Neuronal stem cell (in vitro differentiated cells): ENCODE data around the gene FRMD1.
A peak's percentile ranks its signal among the peaks of the same experiment; 100 is the strongest.

Experiments
- DNase-seq: peaks from one replicate; pipeline ENCODE4 v3.0.0-alpha.2; 2013; ENCODE audit warnings: low spot score
- H2AFZ ChIP-seq: one replicate; pipeline ENCODE4 v1.6.1; 2013; ENCODE audit warnings: mild to moderate bottlenecking, low read length, inconsistent platforms
- H2AK5ac ChIP-seq: 2 replicates; pipeline ENCODE4 v1.6.1; 2013; ENCODE audit warnings: low read depth, mild to moderate bottlenecking, inconsistent platforms, low read length, moderate library complexity, mixed read lengths
- H2BK120ac ChIP-seq: 2 replicates; pipeline ENCODE4 v1.6.1; 2013; ENCODE audit warnings: low read depth, mild to moderate bottlenecking, inconsistent platforms, low read length, moderate library complexity, mixed read lengths
- H2BK12ac ChIP-seq: one replicate; pipeline ENCODE4 v1.6.1; 2013; ENCODE audit warnings: low read length, inconsistent platforms
- H2BK15ac ChIP-seq: 2 replicates; pipeline ENCODE4 v1.6.1; 2013; ENCODE audit warnings: mild to moderate bottlenecking, low read length, inconsistent platforms, mixed read lengths
- H2BK5ac ChIP-seq: one replicate; pipeline ENCODE4 v1.6.1; 2013; ENCODE audit warnings: inconsistent platforms, mild to moderate bottlenecking, low read length, moderate library complexity
- H3K14ac ChIP-seq: one replicate; pipeline ENCODE4 v1.6.1; 2013; ENCODE audit warnings: low read length, inconsistent platforms
- H3K18ac ChIP-seq: 2 replicates; pipeline ENCODE4 v1.6.1; 2013; ENCODE audit warnings: low read length, inconsistent platforms
- H3K23ac ChIP-seq: 2 replicates; pipeline ENCODE4 v1.6.1; 2013; ENCODE audit warnings: low read depth, mild to moderate bottlenecking, mixed read lengths, low read length, inconsistent platforms; ENCODE audit not compliant: poor library complexity
- H3K27ac ChIP-seq: replicated peaks from 3 replicates; pipeline ENCODE4 v1.5.1; 2013; ENCODE audit warnings: low read length, inconsistent platforms
- H3K27me3 ChIP-seq, 3 experiments: 2 replicates each; pipeline ENCODE4 v1.6.1; 2013; ENCODE audit warnings: low read length in 3 of 3, mild to moderate bottlenecking in 2 of 3, inconsistent platforms in 1 of 3, low read depth in 1 of 3, mixed read lengths in 1 of 3, moderate library complexity in 1 of 3; ENCODE audit not compliant: control insufficient read depth in 3 of 3, insufficient read depth in 3 of 3
- H3K36me3 ChIP-seq, 2 donors: replicated peaks in 1 of 2; 2 replicates each; pipeline ENCODE4 v1.6.1; 2013; ENCODE audit warnings: low read length in 2 of 2; ENCODE audit not compliant: control insufficient read depth in 2 of 2, insufficient read depth in 2 of 2
- H3K4ac ChIP-seq: 2 replicates; pipeline ENCODE4 v1.6.1; 2013; ENCODE audit warnings: inconsistent platforms, mild to moderate bottlenecking, low read length, moderate library complexity
- H3K4me1 ChIP-seq, 2 donors: 1 replicate in 1 of 2; 2 replicates in 1 of 2; pipeline ENCODE4 v1.6.1; 2013; ENCODE audit warnings: low read length in 2 of 2, low read depth in 1 of 2; ENCODE audit not compliant: control insufficient read depth in 2 of 2, insufficient read depth in 1 of 2
- H3K4me2 ChIP-seq: one replicate; pipeline ENCODE4 v1.6.1; 2013; ENCODE audit warnings: mild to moderate bottlenecking, low read length, inconsistent platforms; ENCODE audit not compliant: insufficient read depth, poor library complexity, severe bottlenecking
- H3K4me3 ChIP-seq, 2 donors: 2 replicates each; pipeline ENCODE4 v1.5.1; 2013; ENCODE audit warnings: low read length in 2 of 2, mild to moderate bottlenecking in 2 of 2, inconsistent platforms in 1 of 2, moderate library complexity in 1 of 2
- H3K79me1 ChIP-seq: one replicate; pipeline ENCODE4 v1.6.1; 2013; ENCODE audit warnings: low read depth, mild to moderate bottlenecking, inconsistent platforms, low read length, moderate library complexity
- H3K9ac ChIP-seq: one replicate; pipeline ENCODE4 v1.6.1; 2013; ENCODE audit warnings: mild to moderate bottlenecking, low read depth, low read length, inconsistent platforms; ENCODE audit not compliant: poor library complexity
- H3K9me3 ChIP-seq, 2 donors: replicated peaks in 1 of 2; 2 replicates each; pipeline versions ENCODE3 to v1.6.1; 2013; ENCODE audit warnings: low read length in 2 of 2, mild to moderate bottlenecking in 2 of 2, inconsistent platforms in 1 of 2, low read depth in 1 of 2, mixed read lengths in 1 of 2, moderate library complexity in 1 of 2; ENCODE audit not compliant: control insufficient read depth in 2 of 2, insufficient read depth in 1 of 2
- H4K8ac ChIP-seq: one replicate; pipeline ENCODE4 v1.6.1; 2013; ENCODE audit warnings: low read depth, mild to moderate bottlenecking, inconsistent platforms, low read length, moderate library complexity
- H4K91ac ChIP-seq: one replicate; pipeline ENCODE4 v1.6.1; 2013; ENCODE audit warnings: low read length, low read depth, mild to moderate bottlenecking, inconsistent platforms; ENCODE audit not compliant: poor library complexity
- WGBS, 2 donors: extraction: QIAGEN DNeasy Blood & Tissue Kit; methylation state at CpG; one replicate each; pipeline ENCODE4 v1.1.7; 2013; ENCODE audit warnings: missing lambda C conversion rate in 2 of 2, mixed read lengths in 1 of 2; ENCODE audit not compliant: insufficient read length in 2 of 2, insufficient replicate concordance in 1 of 2; ENCODE audit errors: extremely low coverage in 2 of 2; 5-methylcytosine and 5-hydroxymethylcytosine counted together

FRMD1 gene

GRCh38 chr6:168099201-168100010 is 20.4 kb upstream of the FRMD1 start:
- no peak overlapping the region for H3K27ac ChIP-seq
- no peak overlapping the region for H4K8ac ChIP-seq
- H3K4me1 ChIP-seq, result peaks cover 2 to 9% of the 10 kb centered on the region in 2 donors
- no peak overlapping the region for H2BK5ac ChIP-seq
- no peaks in the 10 kb centered on the region for H3K9me3 ChIP-seq
- no peak for DNase-seq
- no peaks in the 10 kb centered on the region for H3K36me3 ChIP-seq
- H2BK12ac ChIP-seq, result peak overlapping the region; percentile 1
- H3K18ac ChIP-seq, result no peak overlapping the region
- peak overlapping the region; percentile 40 for H3K23ac ChIP-seq
- H3K79me1 ChIP-seq, result no peaks in the 10 kb centered on the region
- H2AFZ ChIP-seq, result peak overlapping the region; percentile 90
- H2AK5ac ChIP-seq, result peak overlapping the region; percentile 82
- no peak overlapping the region for H2BK120ac ChIP-seq
- H3K4me2 ChIP-seq, result no peak overlapping the region
- peaks cover 0 to 10% (median 0%) of the 10 kb centered on the region in 3 experiments for H3K27me3 ChIP-seq
- H4K91ac ChIP-seq, result no peak overlapping the region
- WGBS, 2 donors, result no CpG with 5 or more reads among the region's 23 CpGs
- H3K14ac ChIP-seq, result no peak overlapping the region
- H2BK15ac ChIP-seq, result no peak overlapping the region
- no peak overlapping the region for H3K9ac ChIP-seq
- no peak overlapping the region for H3K4me3 ChIP-seq
- no peak overlapping the region for H3K4ac ChIP-seq

GRCh38 chr6:168098431-168098861 is 19.4 kb upstream of the FRMD1 start:
- Histone ChIP-seq H3K27ac (no peak overlapping the region), H2AK5ac (peak overlapping the region; percentile 86), H3K4me2 (no peak overlapping the region), H3K79me1 (no peaks in the 10 kb centered on the region), H3K4me1 (peaks cover 5 to 11% of the 10 kb centered on the region in 2 donors), H4K91ac (no peak overlapping the region), H2BK12ac (no peak overlapping the region), H2BK120ac (no peak overlapping the region), H2BK15ac (peak overlapping the region; percentile 43), H2BK5ac (no peak overlapping the region), H4K8ac (no peak overlapping the region), H3K36me3 (no peaks in the 10 kb centered on the region), H3K27me3 (peaks cover 0 to 10% (median 0%) of the 10 kb centered on the region in 3 experiments), H3K18ac (peak overlapping the region; percentile 64), H3K4ac (no peak overlapping the region), H2AFZ (peak overlapping the region; percentile 90), H3K9me3 (no peaks in the 10 kb centered on the region), H3K9ac (peak overlapping the region; percentile 50), H3K14ac (peak overlapping the region; percentile 47), H3K23ac (no peak overlapping the region), H3K4me3 (no peak overlapping the region)
- DNase-seq, result no peak
- WGBS, 2 donors, result no CpG with 5 or more reads among the region's 13 CpGs

GRCh38 chr6:168097621-168098430 is 18.8 kb upstream of the FRMD1 start:
- no peak overlapping the region for H3K4ac ChIP-seq
- peak overlapping the region; percentile 74 for H2AK5ac ChIP-seq
- H3K27ac ChIP-seq, result no peak overlapping the region
- H4K8ac ChIP-seq, result no peak overlapping the region
- no peak overlapping the region for H2AFZ ChIP-seq
- peak overlapping the region; percentile 58 for H2BK15ac ChIP-seq
- H3K4me3 ChIP-seq, result no peak overlapping the region
- no peak for DNase-seq
- H3K79me1 ChIP-seq, result no peaks in the 10 kb centered on the region
- WGBS, 2 donors, result no CpG with 5 or more reads among the region's 22 CpGs
- no peak overlapping the region for H3K9ac ChIP-seq
- H3K4me1 ChIP-seq, result peaks cover 6 to 11% of the 10 kb centered on the region in 2 donors
- H3K27me3 ChIP-seq, result peaks cover 0 to 8% (median 0%) of the 10 kb centered on the region in 3 experiments
- H3K36me3 ChIP-seq, result no peaks in the 10 kb centered on the region
- H3K18ac ChIP-seq, result peak overlapping the region; percentile 28
- no peaks in the 10 kb centered on the region for H3K9me3 ChIP-seq
- no peak overlapping the region for H2BK5ac ChIP-seq
- peak overlapping the region; percentile 91 for H2BK120ac ChIP-seq
- peak overlapping the region; percentile 58 for H2BK12ac ChIP-seq
- no peak overlapping the region for H4K91ac ChIP-seq
- peak overlapping the region; percentile 98 for H3K23ac ChIP-seq
- peak overlapping the region; percentile 47 for H3K14ac ChIP-seq
- no peak overlapping the region for H3K4me2 ChIP-seq

- Histone ChIP-seq H3K4me3 (peak overlapping the region in 1 of 2 donors; percentile 43), H2BK120ac (peak overlapping the region; percentile 91), H3K4me2 (no peak overlapping the region), H3K4me1 (peaks cover 6 to 11% of the 10 kb centered on the region in 2 donors), H3K9ac (no peak overlapping the region), H2BK12ac (peak overlapping the region; percentile 58), H3K18ac (peak overlapping the region; percentile 28), H3K27me3 (peaks cover 0 to 7% (median 0%) of the 10 kb centered on the region in 3 experiments), H2AFZ (no peak overlapping the region), H4K8ac (peak overlapping the region; percentile 65), H2BK5ac (peak overlapping the region; percentile 6), H3K36me3 (no peaks in the 10 kb centered on the region), H2BK15ac (peak overlapping the region; percentile 58), H3K79me1 (no peaks in the 10 kb centered on the region), H3K4ac (peak overlapping the region; percentile 37), H4K91ac (no peak overlapping the region), H3K14ac (peak overlapping the region; percentile 38), H3K23ac (peak overlapping the region; percentile 98), H3K9me3 (peaks cover 3 to 5% of the 10 kb centered on the region in 2 donors), H2AK5ac (peak overlapping the region; percentile 63), H3K27ac (no peak overlapping the region)
- WGBS, 2 donors, result no CpG with 5 or more reads among the region's 10 CpGs
- no peak for DNase-seq
Observed at GRCh38 chr6:168097221-168097620, 18.2 kb upstream of the FRMD1 start.
